HL-60 (cell line): ENCODE results near the gene AVPR2.

ENCODE experiments used
- DNase-seq, 2 experiments: peaks; one replicate each; pipeline ENCODE4 v3.0.0-alpha.2; 2010 to 2020; ENCODE audit warnings: low read depth in 1 of 2, low spot score in 1 of 2
- H3K27ac ChIP-seq: fragments of 250-450 bp; sonication (Bioruptor Pico); replicated peaks from 2 replicates; pipeline ENCODE4 v1.5.1; 2020; ENCODE audit warnings: mild to moderate bottlenecking, moderate library complexity
- H3K27me3 ChIP-seq: fragments of 250-450 bp; sonication (Bioruptor Pico); 2 replicates; pipeline ENCODE4 v1.5.1; 2021; ENCODE audit warnings: mild to moderate bottlenecking, moderate library complexity; ENCODE audit not compliant: insufficient read depth, poor library complexity, severe bottlenecking
- H3K4me3 ChIP-seq: replicated peaks from 2 replicates; pipeline ENCODE4 v1.5.1; 2011; ENCODE audit warnings: mild to moderate bottlenecking, control low read depth, low read length; ENCODE audit not compliant: insufficient read depth
- CTCF ChIP-seq: IDR thresholded peaks from one replicate; pipeline ENCODE4 v1.5.1; 2011; ENCODE audit warnings: low read length, control low read depth, inconsistent platforms; ENCODE audit not compliant: insufficient read depth
- GABPA ChIP-seq: IDR thresholded peaks from 2 replicates; pipeline ENCODE4 v1.6.1; 2012; ENCODE audit warnings: low read depth
- POLR2AphosphoS5 ChIP-seq: IDR thresholded peaks from 2 replicates; pipeline ENCODE4 v1.6.1; 2012; ENCODE audit warnings: low read depth
- REST ChIP-seq: IDR thresholded peaks from 2 replicates; pipeline ENCODE4 v1.6.1; 2012; ENCODE audit warnings: low read depth; ENCODE audit not compliant: insufficient replicate concordance
- SPI1 ChIP-seq: IDR thresholded peaks from 2 replicates; pipeline ENCODE4 v1.6.1; 2012; ENCODE audit warnings: low read depth, mild to moderate bottlenecking, borderline replicate concordance

The AVPR2 gene

GRCh38 chrX:153885968-153886903 is 18.2 kb upstream of the AVPR2 start, which contains the start of gene L1CAM:
TSS of gene L1CAM (minus strand) at chrX:153886173. CDS start at chrX:153875836, 10,337 bp downstream.
- TF ChIP-seq REST (no peak), SPI1 (no peak), GABPA (no peak), POLR2AphosphoS5 (no peak), CTCF (no peak)
- no peak within 1 kb of the TSS for H3K27ac ChIP-seq
- H3K27me3 ChIP-seq: peaks cover 18% of the 10 kb centered on the region
- no peak for DNase-seq
- H3K4me3 ChIP-seq: no peak within 1 kb of the TSS

- DNase-seq: no peak
- no peak overlapping the region for H3K27ac ChIP-seq
- no peak overlapping the region for H3K4me3 ChIP-seq
- TF ChIP-seq SPI1 (no peak), GABPA (no peak), POLR2AphosphoS5 (no peak), CTCF (no peak), REST (no peak)
- peaks cover 18% of the 10 kb centered on the region for H3K27me3 ChIP-seq
These were observed 17.6 kb upstream of the AVPR2 start for GRCh38 chrX:153886915-153887314.

- TF ChIP-seq POLR2AphosphoS5 (no peak), REST (no peak), CTCF (no peak), SPI1 (no peak), GABPA (no peak)
- H3K27me3 ChIP-seq: peaks cover 18% of the 10 kb centered on the region
- no peak for DNase-seq
- H3K4me3 ChIP-seq: no peak overlapping the region
- H3K27ac ChIP-seq: no peak overlapping the region
These were observed 17.1 kb upstream of the AVPR2 start for GRCh38 chrX:153887385-153887784.
